GM12878 (cell line): ENCODE results near the gene CASP8.

ENCODE experiments used
- CTCF ChIP-seq, 3 experiments: IDR thresholded peaks in 2 of 3; conservative IDR thresholded peaks in 1 of 3; 2 replicates each; pipeline ENCODE4 v1.5.1; 2011; ENCODE audit warnings: low read depth in 3 of 3, low read length in 3 of 3, mild to moderate bottlenecking in 3 of 3, control low read depth in 2 of 3, moderate library complexity in 2 of 3, inconsistent platforms in 1 of 3, mixed read lengths in 1 of 3; ENCODE audit not compliant: control insufficient read depth in 2 of 3, insufficient read depth in 1 of 3; ENCODE audit errors: extremely low read depth in 1 of 3
- EZH2 ChIP-seq: IDR thresholded peaks from 2 replicates; pipeline ENCODE4 v1.6.1; 2012; ENCODE audit warnings: low read depth, mild to moderate bottlenecking, control low read depth, inconsistent platforms, low read length, borderline replicate concordance; ENCODE audit not compliant: control insufficient read depth
- SMAD1 ChIP-seq: fragments of 450-650 bp; IDR thresholded peaks from 2 replicates; pipeline ENCODE4 v1.6.1; 2018; ENCODE audit warnings: mild to moderate bottlenecking, low read depth; ENCODE audit not compliant: partially characterized antibody
- SPI1 ChIP-seq: IDR thresholded peaks from 2 replicates; pipeline ENCODE4 v1.6.1; 2011; ENCODE audit warnings: low read depth, mild to moderate bottlenecking, low read length, moderate library complexity, borderline replicate concordance; ENCODE audit not compliant: insufficient read depth
- TBL1XR1 ChIP-seq: IDR thresholded peaks from 2 replicates; pipeline ENCODE4 v1.6.1; 2012; ENCODE audit warnings: low read depth, low read length, improper control_type of control experiment
- ZNF217 ChIP-seq: fragments of 450-650 bp; IDR thresholded peaks from 2 replicates; pipeline ENCODE4 v1.6.1; 2017; ENCODE audit warnings: antibody characterized with exemption, mild to moderate bottlenecking
- TF ChIP-seq, protein P1 (sequence below): fragments of 450-650 bp; formaldehyde crosslinking; IDR thresholded peaks from 2 replicates; pipeline ENCODE4 v1.4.0; 2022; ENCODE audit warnings: mild to moderate bottlenecking, moderate library complexity

DNA sequence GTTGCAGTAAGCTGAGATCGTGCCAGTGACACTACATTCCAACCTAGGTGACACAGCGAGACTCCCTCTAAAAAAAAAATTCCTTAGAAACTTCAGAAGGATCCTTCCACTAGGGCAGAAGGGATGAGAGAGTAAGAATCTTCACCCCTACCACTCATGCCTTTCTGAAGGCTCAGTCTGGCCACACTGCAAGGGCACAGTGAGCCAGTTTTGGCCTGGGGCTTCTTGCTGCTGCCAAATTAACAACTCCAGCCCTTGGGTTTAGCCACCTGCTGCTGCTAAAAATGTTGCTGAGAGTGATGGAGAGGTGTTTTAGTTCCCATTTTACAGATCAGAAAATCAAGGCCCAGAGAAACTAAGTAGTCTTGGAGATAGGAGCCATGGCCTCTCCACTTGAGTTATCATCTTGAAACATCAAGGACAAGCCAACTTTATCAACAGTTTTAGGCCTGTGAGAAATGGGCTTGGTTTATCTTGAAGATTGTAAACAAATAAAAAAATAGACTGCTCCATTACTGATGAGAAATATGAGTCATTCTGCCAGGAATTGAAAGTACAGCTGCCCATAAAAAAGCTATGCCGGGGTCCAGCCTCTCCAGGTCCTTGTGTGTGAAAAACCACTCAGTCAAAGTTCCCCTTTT is 31.9 kb upstream of the CASP8 start:
- no peak for TF ChIP-seq CTCF (IDR thresholded peaks at IDR 0.05 in 2 of 3, conservative IDR thresholded peaks at IDR 0.05 in 1 of 3; ENCODE audit: control insufficient read depth in 2 of 3, extremely low read depth in 1 of 3, insufficient read depth in 1 of 3, low read depth in 3 of 3, low read length in 3 of 3)
- TF ChIP-seq SPI1: no peak
- TF ChIP-seq TBL1XR1: no peak
- TF ChIP-seq EZH2: no peak
- no peak for TF ChIP-seq SMAD1
- TF ChIP-seq, protein P1, sequence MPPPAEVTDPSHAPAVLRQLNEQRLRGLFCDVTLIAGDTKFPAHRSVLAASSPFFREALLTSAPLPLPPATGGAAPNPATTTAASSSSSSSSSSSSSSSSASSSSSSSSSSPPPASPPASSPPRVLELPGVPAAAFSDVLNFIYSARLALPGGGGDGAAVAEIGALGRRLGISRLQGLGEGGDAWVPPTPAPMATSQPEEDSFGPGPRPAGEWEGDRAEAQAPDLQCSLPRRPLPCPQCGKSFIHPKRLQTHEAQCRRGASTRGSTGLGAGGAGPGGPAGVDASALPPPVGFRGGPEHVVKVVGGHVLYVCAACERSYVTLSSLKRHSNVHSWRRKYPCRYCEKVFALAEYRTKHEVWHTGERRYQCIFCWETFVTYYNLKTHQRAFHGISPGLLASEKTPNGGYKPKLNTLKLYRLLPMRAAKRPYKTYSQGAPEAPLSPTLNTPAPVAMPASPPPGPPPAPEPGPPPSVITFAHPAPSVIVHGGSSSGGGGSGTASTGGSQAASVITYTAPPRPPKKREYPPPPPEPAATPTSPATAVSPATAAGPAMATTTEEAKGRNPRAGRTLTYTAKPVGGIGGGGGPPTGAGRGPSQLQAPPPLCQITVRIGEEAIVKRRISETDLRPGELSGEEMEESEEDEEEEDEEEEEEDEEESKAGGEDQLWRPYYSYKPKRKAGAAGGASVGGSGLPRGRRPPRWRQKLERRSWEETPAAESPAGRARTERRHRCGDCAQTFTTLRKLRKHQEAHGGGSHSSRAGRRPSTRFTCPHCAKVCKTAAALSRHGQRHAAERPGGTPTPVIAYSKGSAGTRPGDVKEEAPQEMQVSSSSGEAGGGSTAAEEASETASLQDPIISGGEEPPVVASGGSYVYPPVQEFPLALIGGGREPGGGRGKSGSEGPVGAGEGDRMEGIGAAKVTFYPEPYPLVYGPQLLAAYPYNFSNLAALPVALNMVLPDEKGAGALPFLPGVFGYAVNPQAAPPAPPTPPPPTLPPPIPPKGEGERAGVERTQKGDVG: no peak
- TF ChIP-seq ZNF217: no peak
